Esophagus squamous epithelium (tissue), 4 donors: ENCODE data around the gene HSPA14.
A peak's percentile ranks its signal among the peaks of the same experiment; 100 is the strongest.

ENCODE experiments used
- POLR2A ChIP-seq, 4 donors: fragments of 450-650 bp; IDR thresholded peaks; one replicate each; pipeline ENCODE4 v1.6.1; 2017; ENCODE audit warnings: antibody characterized with exemption in 4 of 4, mild to moderate bottlenecking in 4 of 4, moderate library complexity in 3 of 4
- TF ChIP-seq, protein P1 (sequence below), 6 experiments: fragments of 450-650 bp in 4 of 6; fragments of 200-600 bp in 2 of 6; sonication (generic) in 2 of 6; IDR thresholded peaks; one replicate each; pipeline ENCODE4 v1.5.1; 2016 to 2019; ENCODE audit warnings: antibody characterized with exemption in 6 of 6, mild to moderate bottlenecking in 4 of 6, moderate library complexity in 4 of 6

DNA sequence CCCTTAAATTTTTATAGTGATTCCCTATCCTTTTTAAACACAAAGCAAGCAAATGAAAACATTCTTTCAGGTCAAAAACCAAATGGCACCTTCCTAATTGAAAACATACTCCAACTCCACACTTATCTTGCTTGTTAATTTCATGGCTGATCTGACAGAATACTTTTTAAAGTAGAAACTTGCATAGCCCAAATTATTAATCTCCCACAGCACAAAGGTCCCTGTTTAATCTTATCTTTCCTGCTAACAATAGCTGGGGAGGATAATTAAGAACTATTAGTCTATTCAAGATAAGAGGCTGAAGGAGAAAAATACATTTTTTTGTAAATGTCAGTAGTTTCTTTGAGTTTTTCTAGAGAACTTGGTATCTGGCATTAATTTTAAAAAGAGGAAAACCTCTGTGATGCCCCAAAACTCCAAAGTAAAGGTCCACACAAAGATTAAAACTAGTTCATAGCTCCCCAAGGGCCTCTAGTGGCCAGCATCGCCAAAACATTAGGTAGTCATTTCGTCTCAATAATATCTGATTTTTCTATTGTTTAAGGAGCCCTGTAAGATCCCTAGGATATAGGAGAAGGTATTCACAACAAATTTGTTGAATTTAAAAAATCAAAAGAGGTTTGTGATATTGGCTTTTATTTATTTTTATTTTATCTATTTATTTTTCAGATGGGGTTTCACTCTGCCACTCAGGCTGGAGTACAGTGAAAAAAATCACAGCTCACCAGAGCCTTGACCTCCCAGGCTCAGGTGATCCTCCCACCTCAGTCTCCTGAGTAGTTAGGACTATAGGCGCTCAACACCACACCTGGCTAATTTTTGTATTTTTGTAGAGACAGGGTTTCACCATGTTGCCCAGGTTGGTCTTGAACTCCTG lies 15.0 kb upstream of the HSPA14 start:
- TF ChIP-seq, protein P1, sequence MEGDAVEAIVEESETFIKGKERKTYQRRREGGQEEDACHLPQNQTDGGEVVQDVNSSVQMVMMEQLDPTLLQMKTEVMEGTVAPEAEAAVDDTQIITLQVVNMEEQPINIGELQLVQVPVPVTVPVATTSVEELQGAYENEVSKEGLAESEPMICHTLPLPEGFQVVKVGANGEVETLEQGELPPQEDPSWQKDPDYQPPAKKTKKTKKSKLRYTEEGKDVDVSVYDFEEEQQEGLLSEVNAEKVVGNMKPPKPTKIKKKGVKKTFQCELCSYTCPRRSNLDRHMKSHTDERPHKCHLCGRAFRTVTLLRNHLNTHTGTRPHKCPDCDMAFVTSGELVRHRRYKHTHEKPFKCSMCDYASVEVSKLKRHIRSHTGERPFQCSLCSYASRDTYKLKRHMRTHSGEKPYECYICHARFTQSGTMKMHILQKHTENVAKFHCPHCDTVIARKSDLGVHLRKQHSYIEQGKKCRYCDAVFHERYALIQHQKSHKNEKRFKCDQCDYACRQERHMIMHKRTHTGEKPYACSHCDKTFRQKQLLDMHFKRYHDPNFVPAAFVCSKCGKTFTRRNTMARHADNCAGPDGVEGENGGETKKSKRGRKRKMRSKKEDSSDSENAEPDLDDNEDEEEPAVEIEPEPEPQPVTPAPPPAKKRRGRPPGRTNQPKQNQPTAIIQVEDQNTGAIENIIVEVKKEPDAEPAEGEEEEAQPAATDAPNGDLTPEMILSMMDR (IDR thresholded peaks at IDR 0.05) = peak in 5 of 6 experiments; percentile 26 to 66 (median 55)
- no peak for TF ChIP-seq POLR2A (IDR thresholded peaks at IDR 0.05)
